ENCODE measurements around the gene SNX32. TPM values are rescaled to one million over a fixed set of nuclear protein-coding genes. Genes with fewer than 3 reads are reported as not detected.
A peak's percentile ranks its signal among the peaks of the same experiment; 100 is the strongest.

Gene SNX32
- total RNA-seq, 1 experiment from 2014 or later = not detected

DNA sequence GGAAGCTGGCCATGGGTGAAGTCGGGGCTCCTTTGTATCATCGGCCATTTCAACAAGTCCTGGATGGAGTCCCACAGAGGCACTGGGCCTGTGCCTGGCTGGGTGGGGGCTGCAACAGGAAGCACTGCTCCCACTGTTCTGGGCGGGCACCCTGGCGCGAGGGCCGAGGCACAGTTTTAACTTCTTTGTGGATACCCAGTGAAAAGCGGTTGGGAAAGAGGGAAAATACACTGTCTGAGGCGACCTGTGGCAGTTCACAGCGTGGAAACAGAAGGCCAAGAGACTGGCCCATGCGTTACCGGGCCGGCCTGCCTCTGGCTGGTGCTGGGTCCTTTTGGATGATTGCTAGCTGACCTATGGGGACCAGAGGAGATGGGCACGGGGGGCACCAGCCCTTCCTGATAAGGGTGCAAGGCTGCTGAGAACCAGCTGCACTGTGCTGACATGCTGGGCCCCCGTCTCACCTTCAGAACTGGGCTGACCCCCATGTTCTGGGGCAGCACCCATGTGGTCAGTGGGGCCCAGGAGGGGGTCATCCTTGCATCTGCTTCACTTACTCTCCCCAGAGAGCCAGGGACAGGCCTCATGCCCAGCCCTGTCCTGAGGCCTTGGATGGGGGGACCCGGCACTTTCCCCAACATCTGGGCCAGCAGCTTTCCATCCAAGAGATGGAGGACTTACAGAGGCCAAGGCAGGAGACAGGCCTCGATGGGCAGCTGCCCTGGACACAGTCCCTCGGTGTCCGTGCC lies 42.7 kb upstream of the SNX32 start:
- TF ChIP-seq JUND (IDR thresholded peaks at IDR 0.05) (no peak), POLR2AphosphoS5 (IDR thresholded peaks at IDR 0.05; ENCODE audit: low read depth, low read length) (no peak), TCF7L2 (IDR thresholded peaks at IDR 0.05; ENCODE audit: borderline replicate concordance, extremely low read depth, insufficient read depth, insufficient read length) (no peak), ELF1 (IDR thresholded peaks at IDR 0.05; ENCODE audit: borderline replicate concordance, low read depth) (no peak), EZH2phosphoT487 (IDR thresholded peaks at IDR 0.05; ENCODE audit: borderline replicate concordance) (no peak), SIN3A (IDR thresholded peaks at IDR 0.05; ENCODE audit: low read depth) (no peak), EZH2 (IDR thresholded peaks at IDR 0.05) (no peak)
- TF ChIP-seq, protein P1, sequence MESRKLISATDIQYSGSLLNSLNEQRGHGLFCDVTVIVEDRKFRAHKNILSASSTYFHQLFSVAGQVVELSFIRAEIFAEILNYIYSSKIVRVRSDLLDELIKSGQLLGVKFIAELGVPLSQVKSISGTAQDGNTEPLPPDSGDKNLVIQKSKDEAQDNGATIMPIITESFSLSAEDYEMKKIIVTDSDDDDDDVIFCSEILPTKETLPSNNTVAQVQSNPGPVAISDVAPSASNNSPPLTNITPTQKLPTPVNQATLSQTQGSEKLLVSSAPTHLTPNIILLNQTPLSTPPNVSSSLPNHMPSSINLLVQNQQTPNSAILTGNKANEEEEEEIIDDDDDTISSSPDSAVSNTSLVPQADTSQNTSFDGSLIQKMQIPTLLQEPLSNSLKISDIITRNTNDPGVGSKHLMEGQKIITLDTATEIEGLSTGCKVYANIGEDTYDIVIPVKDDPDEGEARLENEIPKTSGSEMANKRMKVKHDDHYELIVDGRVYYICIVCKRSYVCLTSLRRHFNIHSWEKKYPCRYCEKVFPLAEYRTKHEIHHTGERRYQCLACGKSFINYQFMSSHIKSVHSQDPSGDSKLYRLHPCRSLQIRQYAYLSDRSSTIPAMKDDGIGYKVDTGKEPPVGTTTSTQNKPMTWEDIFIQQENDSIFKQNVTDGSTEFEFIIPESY (IDR thresholded peaks at IDR 0.05; ENCODE audit: extremely low read depth, insufficient replicate concordance, low read length) = no peak
- no peaks in the 10 kb centered on the region for H4K20me1 ChIP-seq (ENCODE audit: insufficient read depth)
- peak overlapping the region in 1 of 2 experiments; percentile 54; a peak in 2 of 4 replicates for H3K4me3 ChIP-seq (replicated peaks in 1 of 2; ENCODE audit: low read depth in 1 of 2, low read length in 2 of 2)
- H3K79me2 ChIP-seq (ENCODE audit: insufficient read depth, low read length) = peaks cover 51% of the 10 kb centered on the region
- DNase-seq (ENCODE audit: low read depth, low spot score) (no peak), ATAC-seq (peak; percentile 2; the same call in 1 of the 2 replicates)
- peaks cover 59 to 73% of the 10 kb centered on the region in 2 experiments for H3K4me1 ChIP-seq (ENCODE audit: control insufficient read depth in 1 of 2, insufficient read depth in 2 of 2, low read length in 2 of 2)
- no peaks in the 10 kb centered on the region for H3K9me3 ChIP-seq (ENCODE audit: control insufficient read depth in 1 of 2, insufficient read depth in 1 of 2, low read depth in 1 of 2, low read length in 2 of 2)
- CTCF ChIA-PET = interaction anchor here (1.0 to 5.8 kb wide), 5 partner anchors 11 to 79 kb away, joined by 3 to 73 read pairs (median 3); partner anchors contain the start of genes AP5B1 and KAT5
- BruUV-seq (replicated peaks) = no TSS peak
- POLR2A ChIA-PET = interaction anchor here (0.6 to 1.9 kb wide), 3 partner anchors 10 to 104 kb away, joined by 3 to 6 read pairs (median 3); no protein-coding TSS in a partner anchor
- H3K27ac ChIP-seq (ENCODE audit: low read depth, low read length) = peak overlapping the region; percentile 94
- RAD21 ChIA-PET (ENCODE audit: low non-redundant PET in 1 of 2, low total read pairs in 2 of 2, uncharacterized antibody in 2 of 2, unreplicated experiment in 2 of 2) = no interaction called here
- peak overlapping the region; percentile 65 for H3K9ac ChIP-seq (ENCODE audit: low read length)
- H3K9me2 ChIP-seq (ENCODE audit: insufficient read depth) = no peaks in the 10 kb centered on the region
- peaks cover 12 to 17% of the 10 kb centered on the region in 2 experiments; a peak in 3 of 4 replicates for H3K36me3 ChIP-seq (ENCODE audit: control insufficient read depth in 1 of 2, insufficient read depth in 2 of 2, low read length in 2 of 2)
- H3K4me2 ChIP-seq (ENCODE audit: low read length) = peak overlapping the region; percentile 91
- H2AFZ ChIP-seq (ENCODE audit: low read depth, low read length, poor library complexity, severe bottlenecking) = no peak overlapping the region
- intact Hi-C loops (cut with micrococcal nuclease) = no loop called here
- H3K27me3 ChIP-seq (ENCODE audit: insufficient read depth, low read length) = no peaks in the 10 kb centered on the region

All from HCT116 (cell line).